Astrocyte of the spinal cord (primary cell): Measurements from ENCODE around the gene ARX.

Experiments used
- DNase-seq: peaks from one replicate; pipeline ENCODE4 v3.0.0; 2011; ENCODE audit warnings: low read depth, low spot score
- H3K4me3 ChIP-seq: 2 replicates; pipeline ENCODE4 v1.5.1; 2011; ENCODE audit warnings: low read depth, mild to moderate bottlenecking, low read length, moderate library complexity
- in situ Hi-C: cut with HindIII; loops from 2 replicates; pipeline ENCODE4 v1.10.0; 2017; ENCODE audit warnings: low sequenced_read_pairs
- TF ChIP-seq, protein P1 (sequence below): IDR thresholded peaks from 2 replicates; pipeline ENCODE4 v1.5.1; 2012; ENCODE audit warnings: low read depth, mild to moderate bottlenecking, low read length, inconsistent platforms

ARX gene

DNA sequence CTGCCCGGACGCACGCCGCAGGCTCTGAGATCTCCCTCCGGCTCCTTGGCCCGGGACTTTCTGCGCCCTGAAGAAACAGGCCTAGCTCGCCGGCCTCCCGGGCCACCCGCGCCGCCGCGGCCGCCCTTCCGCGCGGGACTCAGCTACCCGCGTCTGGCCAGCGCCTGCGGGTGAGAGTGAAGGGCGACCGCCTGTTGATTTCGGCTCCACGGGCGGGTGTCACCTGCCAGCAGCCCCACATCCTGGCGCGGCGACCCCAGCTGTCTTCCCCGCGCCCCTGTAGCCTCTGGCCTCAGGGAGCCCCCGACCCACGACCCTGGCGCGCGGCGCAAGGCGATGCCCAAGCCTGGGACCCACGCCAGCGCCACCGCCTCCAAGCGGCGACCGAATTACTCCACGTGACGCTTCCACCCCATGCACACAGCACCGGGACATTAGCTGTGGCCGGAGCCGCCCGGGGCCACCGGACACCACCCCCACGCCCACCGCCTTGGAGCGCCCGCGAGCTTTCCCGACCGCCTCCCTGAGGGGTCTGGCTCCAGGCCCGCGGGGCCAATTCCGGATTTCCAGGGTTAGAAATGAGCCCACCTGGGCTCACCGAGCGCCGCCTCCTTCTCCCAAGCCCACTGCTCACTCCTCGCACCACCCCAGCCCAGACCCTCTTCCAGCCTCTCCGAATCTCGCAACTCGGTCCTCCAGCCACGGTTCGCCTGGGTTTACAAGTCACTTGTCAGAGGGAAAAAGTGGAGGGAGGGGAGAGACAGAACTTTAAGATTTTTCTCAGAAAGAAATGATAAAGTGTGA lies 10.2 kb downstream of the ARX start:
- no peak overlapping the region for H3K4me3 ChIP-seq
- DNase-seq: no peak
- in situ Hi-C loops: no loop called here
- TF ChIP-seq, protein P1, sequence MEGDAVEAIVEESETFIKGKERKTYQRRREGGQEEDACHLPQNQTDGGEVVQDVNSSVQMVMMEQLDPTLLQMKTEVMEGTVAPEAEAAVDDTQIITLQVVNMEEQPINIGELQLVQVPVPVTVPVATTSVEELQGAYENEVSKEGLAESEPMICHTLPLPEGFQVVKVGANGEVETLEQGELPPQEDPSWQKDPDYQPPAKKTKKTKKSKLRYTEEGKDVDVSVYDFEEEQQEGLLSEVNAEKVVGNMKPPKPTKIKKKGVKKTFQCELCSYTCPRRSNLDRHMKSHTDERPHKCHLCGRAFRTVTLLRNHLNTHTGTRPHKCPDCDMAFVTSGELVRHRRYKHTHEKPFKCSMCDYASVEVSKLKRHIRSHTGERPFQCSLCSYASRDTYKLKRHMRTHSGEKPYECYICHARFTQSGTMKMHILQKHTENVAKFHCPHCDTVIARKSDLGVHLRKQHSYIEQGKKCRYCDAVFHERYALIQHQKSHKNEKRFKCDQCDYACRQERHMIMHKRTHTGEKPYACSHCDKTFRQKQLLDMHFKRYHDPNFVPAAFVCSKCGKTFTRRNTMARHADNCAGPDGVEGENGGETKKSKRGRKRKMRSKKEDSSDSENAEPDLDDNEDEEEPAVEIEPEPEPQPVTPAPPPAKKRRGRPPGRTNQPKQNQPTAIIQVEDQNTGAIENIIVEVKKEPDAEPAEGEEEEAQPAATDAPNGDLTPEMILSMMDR: no peak

DNA sequence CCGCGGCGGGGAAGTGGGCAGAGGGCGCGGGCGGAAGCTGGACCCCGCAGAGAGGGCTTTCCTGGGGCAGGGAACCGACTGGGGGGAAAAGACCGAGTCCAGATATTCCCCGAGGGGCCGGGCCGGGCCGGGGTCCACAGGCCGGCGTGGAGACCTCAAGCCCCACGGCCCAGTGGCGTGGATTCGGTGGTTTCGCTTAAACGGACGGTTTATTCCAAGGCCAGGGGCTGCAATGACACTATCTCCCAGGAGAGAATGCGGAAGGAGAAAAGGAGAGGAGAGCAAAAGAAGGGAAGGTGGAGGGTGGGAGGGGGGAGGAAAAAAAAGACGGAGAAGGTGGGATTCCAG lies 10.8 kb downstream of the ARX start:
- H3K4me3 ChIP-seq: no peak overlapping the region
- TF ChIP-seq, protein P1: no peak
- in situ Hi-C loops: no loop called here
- no peak for DNase-seq

DNA sequence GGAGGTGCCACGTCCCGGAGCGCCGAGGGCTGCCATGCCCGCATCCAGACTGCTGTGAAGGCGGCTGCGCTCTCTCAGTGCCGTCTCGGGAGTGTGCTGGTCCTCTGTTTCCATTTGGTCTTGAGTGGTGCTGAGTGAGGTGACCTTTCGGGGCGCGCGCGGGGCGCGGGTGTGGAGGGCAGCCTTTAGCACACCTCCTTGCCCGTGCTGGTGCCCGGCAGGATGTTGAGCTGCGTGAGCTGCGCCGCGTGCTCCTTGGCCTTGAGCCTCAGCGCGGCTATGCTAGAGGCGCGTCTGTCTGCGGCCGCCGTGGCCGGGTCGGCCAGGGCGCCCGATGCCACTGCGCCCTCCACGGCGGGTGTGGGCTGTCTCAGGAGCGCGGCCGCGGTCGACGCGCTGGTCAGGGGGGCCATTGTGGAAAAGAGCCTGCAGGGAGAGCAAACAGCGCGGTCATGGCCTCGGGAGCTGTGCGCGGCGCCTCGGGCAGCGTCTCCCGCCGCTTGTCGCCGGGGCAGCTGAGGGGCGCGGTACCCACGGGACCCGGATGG lies 11.2 kb downstream of the ARX start:
- DNase-seq: no peak
- in situ Hi-C loops: no loop called here
- TF ChIP-seq, protein P1: no peak
- no peak overlapping the region for H3K4me3 ChIP-seq

DNA sequence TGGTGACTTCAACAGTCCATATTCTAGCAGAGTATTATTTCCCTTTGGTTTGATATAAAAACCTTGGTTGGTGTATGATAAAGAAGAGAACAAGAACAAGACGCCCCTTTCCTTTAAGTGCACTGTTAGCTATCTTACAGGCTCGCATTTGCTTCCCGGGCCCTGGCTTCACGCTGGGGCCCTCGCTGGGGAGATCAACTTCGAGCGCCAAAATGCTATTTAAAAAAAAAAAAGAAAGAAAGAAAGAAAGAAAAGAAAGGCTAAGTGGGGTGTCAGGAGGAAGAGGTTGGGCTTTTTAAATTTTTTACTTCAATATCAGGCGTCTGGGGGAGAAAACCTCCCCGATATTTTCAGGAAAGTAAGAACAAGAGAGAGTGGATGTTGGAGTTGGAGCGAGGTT lies 11.7 kb downstream of the ARX start:
- H3K4me3 ChIP-seq: no peak overlapping the region
- in situ Hi-C loops: no loop called here
- DNase-seq: no peak
- TF ChIP-seq, protein P1: no peak

DNA sequence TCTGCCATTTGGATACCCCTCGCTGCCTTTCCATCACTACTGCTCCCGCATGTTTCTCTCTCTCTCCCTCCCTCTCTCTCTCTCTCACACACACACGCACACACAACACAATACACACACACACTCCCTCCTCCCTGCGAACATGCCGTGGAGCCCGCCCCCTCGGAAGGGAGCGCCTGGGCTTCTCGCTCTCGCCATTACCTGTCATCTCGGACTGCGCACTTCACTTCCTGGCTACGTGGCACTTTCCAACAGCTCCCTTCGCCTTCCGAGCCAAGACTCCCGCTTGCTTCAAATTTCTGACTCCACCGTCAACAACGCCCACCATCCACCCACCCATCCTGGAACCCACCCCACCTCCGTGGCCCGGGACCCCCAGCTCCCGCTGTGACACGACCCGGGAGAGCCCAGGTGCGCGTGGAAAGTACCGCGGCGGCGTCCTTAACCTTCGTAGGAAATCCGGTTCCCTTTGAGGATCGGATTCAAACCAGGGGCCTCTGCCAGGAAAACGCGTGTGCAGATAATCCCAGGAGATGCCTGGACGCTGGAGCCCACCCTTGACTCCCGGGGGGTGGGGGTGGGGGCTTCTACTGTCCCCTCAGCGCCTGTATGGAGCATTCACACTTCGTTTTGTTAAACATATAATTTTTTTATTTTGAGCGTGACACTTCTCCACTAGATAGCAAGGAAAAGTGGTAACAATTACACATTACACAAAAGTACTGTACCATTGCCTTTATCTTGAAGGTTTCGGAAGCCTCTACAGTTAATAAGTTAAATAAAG lies 12.5 kb downstream of the ARX start:
- DNase-seq: no peak
- in situ Hi-C loops: no loop called here
- no peak overlapping the region for H3K4me3 ChIP-seq
- TF ChIP-seq, protein P1: no peak

DNA sequence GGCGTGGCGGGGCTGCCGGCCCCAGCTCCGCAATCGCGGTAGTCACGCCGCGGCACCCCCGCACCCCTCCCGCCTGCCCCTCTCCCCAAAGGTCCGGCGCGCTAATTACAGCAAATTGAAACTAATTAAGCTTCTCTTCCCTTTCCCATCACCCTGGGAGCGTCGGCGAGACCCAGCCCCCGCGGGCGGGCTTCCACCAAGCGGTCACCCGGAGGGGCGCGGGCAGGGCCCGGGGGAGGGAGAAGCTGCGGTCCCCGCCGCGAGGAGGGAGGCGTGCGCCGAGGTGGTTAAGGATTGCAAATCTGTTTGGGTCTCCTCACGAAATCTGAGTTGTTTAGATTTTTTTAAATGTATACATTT lies 13.1 kb downstream of the ARX start:
- peak overlapping the region; percentile 12 for H3K4me3 ChIP-seq
- TF ChIP-seq, protein P1: no peak
- DNase-seq: no peak
- in situ Hi-C loops: no loop called here
